AG09309 (cell line): ENCODE results near the gene PLA2R1.

Experiments used
- DNase-seq: peaks from one replicate; pipeline ENCODE4 v3.0.0-alpha.2; 2010; ENCODE audit warnings: low read depth
- H3K4me3 ChIP-seq: 2 replicates; pipeline ENCODE4 v1.5.1; 2011; ENCODE audit warnings: mild to moderate bottlenecking, low read depth, low read length, moderate library complexity; ENCODE audit not compliant: control insufficient read depth
- TF ChIP-seq, protein P1 (sequence below): IDR thresholded peaks from 2 replicates; pipeline ENCODE4 v1.5.1; 2011; ENCODE audit warnings: mild to moderate bottlenecking, low read depth, low read length, inconsistent platforms; ENCODE audit not compliant: insufficient read depth, control insufficient read depth; ENCODE audit errors: missing control alignments

Gene PLA2R1

GRCh38 chr2:159907909-159908308 lies 154.5 kb downstream of the PLA2R1 start:
- no peak overlapping the region for H3K4me3 ChIP-seq
- TF ChIP-seq, protein P1, sequence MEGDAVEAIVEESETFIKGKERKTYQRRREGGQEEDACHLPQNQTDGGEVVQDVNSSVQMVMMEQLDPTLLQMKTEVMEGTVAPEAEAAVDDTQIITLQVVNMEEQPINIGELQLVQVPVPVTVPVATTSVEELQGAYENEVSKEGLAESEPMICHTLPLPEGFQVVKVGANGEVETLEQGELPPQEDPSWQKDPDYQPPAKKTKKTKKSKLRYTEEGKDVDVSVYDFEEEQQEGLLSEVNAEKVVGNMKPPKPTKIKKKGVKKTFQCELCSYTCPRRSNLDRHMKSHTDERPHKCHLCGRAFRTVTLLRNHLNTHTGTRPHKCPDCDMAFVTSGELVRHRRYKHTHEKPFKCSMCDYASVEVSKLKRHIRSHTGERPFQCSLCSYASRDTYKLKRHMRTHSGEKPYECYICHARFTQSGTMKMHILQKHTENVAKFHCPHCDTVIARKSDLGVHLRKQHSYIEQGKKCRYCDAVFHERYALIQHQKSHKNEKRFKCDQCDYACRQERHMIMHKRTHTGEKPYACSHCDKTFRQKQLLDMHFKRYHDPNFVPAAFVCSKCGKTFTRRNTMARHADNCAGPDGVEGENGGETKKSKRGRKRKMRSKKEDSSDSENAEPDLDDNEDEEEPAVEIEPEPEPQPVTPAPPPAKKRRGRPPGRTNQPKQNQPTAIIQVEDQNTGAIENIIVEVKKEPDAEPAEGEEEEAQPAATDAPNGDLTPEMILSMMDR: no peak
- no peak for DNase-seq

- DNase-seq: no peak
- TF ChIP-seq, protein P1: no peak
- H3K4me3 ChIP-seq: no peak overlapping the region
Observed at GRCh38 chr2:159905926-159906714, 156.3 kb downstream of the PLA2R1 start.

GRCh38 chr2:159904959-159905305 lies 157.5 kb downstream of the PLA2R1 start:
- TF ChIP-seq, protein P1: no peak
- DNase-seq: no peak
- no peak overlapping the region for H3K4me3 ChIP-seq

GRCh38 chr2:159904127-159904958 lies 158.1 kb downstream of the PLA2R1 start, which contains the start of gene LY75:
Gene LY75, minus strand, starts transcription at chr2:159904756.
- TF ChIP-seq, protein P1: no peak
- no peak for DNase-seq
- H3K4me3 ChIP-seq: peak within 1 kb of the TSS; percentile 32

GRCh38 chr2:159903443-159904126 lies 158.8 kb downstream of the PLA2R1 start:
- TF ChIP-seq, protein P1: no peak
- no peak for DNase-seq
- H3K4me3 ChIP-seq: peak overlapping the region; percentile 32

GRCh38 chr2:159902722-159903121 lies 159.7 kb downstream of the PLA2R1 start:
- no peak overlapping the region for H3K4me3 ChIP-seq
- DNase-seq: no peak
- TF ChIP-seq, protein P1: no peak
